ENCODE results near the gene ADAMTS17.

The ADAMTS17 gene

DNA sequence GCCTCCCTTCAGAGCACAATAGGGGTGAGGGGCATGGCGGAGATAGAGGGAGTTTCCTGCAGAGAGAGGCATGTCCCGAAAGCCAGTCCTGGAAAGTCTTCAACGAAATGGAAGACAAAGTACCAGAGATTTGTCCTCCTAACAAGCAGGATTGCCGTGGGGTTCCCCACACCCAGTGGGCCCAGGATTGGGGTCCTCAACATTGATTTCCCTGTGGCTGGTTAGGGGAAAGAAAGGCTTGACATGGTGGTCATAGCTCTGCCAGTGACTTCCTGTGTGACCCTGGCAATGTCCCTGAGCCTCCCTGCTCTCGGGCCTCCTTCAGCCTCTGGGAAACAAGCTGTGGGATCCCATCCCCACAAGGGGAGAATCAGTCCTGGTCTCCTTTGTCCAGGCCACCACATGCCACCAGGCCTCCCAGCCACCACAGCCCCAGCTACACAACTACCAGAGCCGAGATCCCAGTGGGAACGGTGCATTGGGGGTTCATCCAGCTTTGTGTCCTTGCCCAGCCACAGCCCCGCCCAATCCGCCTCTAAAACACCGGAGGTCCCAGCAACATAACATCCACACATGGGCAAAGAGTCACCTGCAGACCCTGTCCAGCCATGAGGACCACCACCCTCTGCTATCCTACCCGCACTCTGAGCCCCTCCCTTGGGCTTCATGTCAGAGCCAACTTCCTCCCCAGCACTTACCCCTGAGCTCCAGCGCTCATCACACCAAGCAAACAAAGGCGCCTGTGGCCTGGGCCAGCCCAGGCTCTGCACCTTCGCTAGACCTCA lies 63.0 kb downstream of the ADAMTS17 start:
- Histone ChIP-seq H3K9ac (ENCODE audit: low read depth, low read length) (no peak overlapping the region), H3K4me1 (ENCODE audit: insufficient read depth, low read length) (no peaks in the 10 kb centered on the region), H3K27me3 (ENCODE audit: insufficient read depth, low read length, poor library complexity) (no peaks in the 10 kb centered on the region), H3K4me3 (ENCODE audit: low read depth in 1 of 2, low read length in 2 of 2) (no peak overlapping the region), H3K4me2 (ENCODE audit: insufficient read depth, low read length) (no peak overlapping the region), H2AFZ (ENCODE audit: low read depth, low read length) (no peak overlapping the region), H4K20me1 (ENCODE audit: insufficient read depth, low read length) (peaks cover 11% of the 10 kb centered on the region; the same call in 1 of the 2 replicates), H3K9me3 (ENCODE audit: insufficient read depth, low read length, severe bottlenecking) (peaks cover 8% of the 10 kb centered on the region), H3K27ac (ENCODE audit: low read length) (peak overlapping the region; percentile 40; the same call in 1 of the 2 replicates), H3K79me2 (ENCODE audit: insufficient read depth, low read length) (peaks cover 80% of the 10 kb centered on the region), H3K36me3 (ENCODE audit: insufficient read depth, low read length) (peaks cover 91% of the 10 kb centered on the region)
- no peak for TF ChIP-seq EZH2 (IDR thresholded peaks at IDR 0.05; ENCODE audit: borderline replicate concordance, low read depth, low read length, severe bottlenecking)
- TF ChIP-seq, protein P1, sequence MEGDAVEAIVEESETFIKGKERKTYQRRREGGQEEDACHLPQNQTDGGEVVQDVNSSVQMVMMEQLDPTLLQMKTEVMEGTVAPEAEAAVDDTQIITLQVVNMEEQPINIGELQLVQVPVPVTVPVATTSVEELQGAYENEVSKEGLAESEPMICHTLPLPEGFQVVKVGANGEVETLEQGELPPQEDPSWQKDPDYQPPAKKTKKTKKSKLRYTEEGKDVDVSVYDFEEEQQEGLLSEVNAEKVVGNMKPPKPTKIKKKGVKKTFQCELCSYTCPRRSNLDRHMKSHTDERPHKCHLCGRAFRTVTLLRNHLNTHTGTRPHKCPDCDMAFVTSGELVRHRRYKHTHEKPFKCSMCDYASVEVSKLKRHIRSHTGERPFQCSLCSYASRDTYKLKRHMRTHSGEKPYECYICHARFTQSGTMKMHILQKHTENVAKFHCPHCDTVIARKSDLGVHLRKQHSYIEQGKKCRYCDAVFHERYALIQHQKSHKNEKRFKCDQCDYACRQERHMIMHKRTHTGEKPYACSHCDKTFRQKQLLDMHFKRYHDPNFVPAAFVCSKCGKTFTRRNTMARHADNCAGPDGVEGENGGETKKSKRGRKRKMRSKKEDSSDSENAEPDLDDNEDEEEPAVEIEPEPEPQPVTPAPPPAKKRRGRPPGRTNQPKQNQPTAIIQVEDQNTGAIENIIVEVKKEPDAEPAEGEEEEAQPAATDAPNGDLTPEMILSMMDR (IDR thresholded peaks at IDR 0.05; ENCODE audit: borderline replicate concordance, extremely low read depth, low read length, poor library complexity, severe bottlenecking): no peak
- ATAC-seq (ENCODE audit: insufficient read depth, low read depth) (no peak), DNase-seq (no peak)

DNA sequence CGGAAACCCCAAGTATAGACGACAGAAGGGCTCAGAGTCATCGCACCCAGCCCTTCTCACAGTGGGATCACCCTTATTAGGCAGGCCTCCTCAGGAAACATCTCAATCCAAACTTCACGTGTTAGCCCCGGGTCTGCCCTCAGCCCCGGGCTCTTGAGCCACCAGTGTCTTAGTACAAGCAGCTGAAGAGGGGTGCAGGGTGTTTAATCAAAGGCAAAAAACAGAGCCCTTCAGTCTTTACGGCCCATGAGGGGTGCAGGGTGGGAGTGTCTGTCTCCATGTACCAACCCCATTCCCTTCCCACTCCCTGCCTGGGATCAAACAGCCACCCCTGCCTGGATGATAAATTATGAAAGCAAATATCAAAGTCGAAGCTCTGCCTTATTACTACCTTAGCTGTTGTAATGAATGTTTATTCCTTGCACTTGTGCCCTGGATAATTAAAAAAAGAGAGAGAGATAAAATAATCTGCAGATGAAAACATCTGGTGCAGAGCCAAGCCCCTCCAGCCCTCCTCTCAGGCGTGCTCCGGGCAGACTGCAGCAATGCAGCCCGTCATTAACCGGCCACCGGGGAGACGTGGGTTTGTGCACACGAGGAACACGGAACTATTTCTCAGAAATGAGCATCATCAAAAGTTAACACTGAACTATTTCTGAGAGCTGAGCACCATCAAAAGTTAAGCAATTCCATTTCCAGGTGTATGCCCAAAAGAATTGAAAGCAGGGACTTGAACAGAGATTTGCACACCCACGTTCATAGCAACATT lies 64.5 kb downstream of the ADAMTS17 start:
- Histone ChIP-seq H3K4me2 (ENCODE audit: insufficient read depth, low read length) (no peak overlapping the region), H4K20me1 (ENCODE audit: insufficient read depth, low read length) (peaks cover 11% of the 10 kb centered on the region; the same call in 1 of the 2 replicates), H3K4me3 (ENCODE audit: low read depth in 1 of 2, low read length in 2 of 2) (no peak overlapping the region), H3K79me2 (ENCODE audit: insufficient read depth, low read length) (peaks cover 71% of the 10 kb centered on the region), H3K9me3 (ENCODE audit: insufficient read depth, low read length, severe bottlenecking) (peaks cover 23% of the 10 kb centered on the region), H3K27ac (ENCODE audit: low read length) (no peak overlapping the region; the same call in 1 of the 2 replicates), H3K4me1 (ENCODE audit: insufficient read depth, low read length) (no peaks in the 10 kb centered on the region), H3K27me3 (ENCODE audit: insufficient read depth, low read length, poor library complexity) (no peaks in the 10 kb centered on the region), H2AFZ (ENCODE audit: low read depth, low read length) (no peak overlapping the region), H3K36me3 (ENCODE audit: insufficient read depth, low read length) (peaks cover 93% of the 10 kb centered on the region), H3K9ac (ENCODE audit: low read depth, low read length) (no peak overlapping the region)
- DNase-seq (no peak), ATAC-seq (ENCODE audit: insufficient read depth, low read depth) (no peak)
- TF ChIP-seq EZH2 (IDR thresholded peaks at IDR 0.05; ENCODE audit: borderline replicate concordance, low read depth, low read length, severe bottlenecking): no peak
- TF ChIP-seq, protein P1 (IDR thresholded peaks at IDR 0.05; ENCODE audit: borderline replicate concordance, extremely low read depth, low read length, poor library complexity, severe bottlenecking): no peak

DNA sequence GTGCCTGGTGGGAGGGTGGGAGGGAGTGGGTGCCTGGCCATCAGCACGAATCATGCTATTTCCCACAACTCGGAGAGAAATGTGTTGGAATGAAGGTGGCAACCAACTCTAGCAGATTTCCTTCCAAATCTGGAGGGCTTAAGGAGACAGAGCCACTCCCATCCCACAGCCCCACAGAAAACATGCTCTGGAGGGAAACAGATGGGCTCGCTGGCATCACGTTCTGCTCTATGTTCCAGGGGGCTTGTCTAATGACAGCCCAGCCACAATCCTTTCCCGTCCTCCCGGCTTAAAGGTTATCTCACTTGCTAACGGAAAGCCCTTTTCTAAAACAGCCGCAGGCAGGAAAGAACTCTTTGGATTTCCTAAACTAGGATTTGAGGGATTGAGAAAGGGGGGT lies 65.3 kb downstream of the ADAMTS17 start:
- no peaks in the 10 kb centered on the region for H3K27me3 ChIP-seq (ENCODE audit: insufficient read depth, low read length, poor library complexity)
- TF ChIP-seq EZH2 (IDR thresholded peaks at IDR 0.05; ENCODE audit: borderline replicate concordance, low read depth, low read length, severe bottlenecking): no peak
- H3K4me1 ChIP-seq (ENCODE audit: insufficient read depth, low read length): no peaks in the 10 kb centered on the region
- no peak overlapping the region for H3K4me3 ChIP-seq (ENCODE audit: low read depth in 1 of 2, low read length in 2 of 2)
- no peak overlapping the region for H2AFZ ChIP-seq (ENCODE audit: low read depth, low read length)
- peaks cover 28% of the 10 kb centered on the region for H3K9me3 ChIP-seq (ENCODE audit: insufficient read depth, low read length, severe bottlenecking)
- H4K20me1 ChIP-seq (ENCODE audit: insufficient read depth, low read length): peaks cover 11% of the 10 kb centered on the region; the same call in 1 of the 2 replicates
- H3K9ac ChIP-seq (ENCODE audit: low read depth, low read length): no peak overlapping the region
- no peak overlapping the region for H3K27ac ChIP-seq (ENCODE audit: low read length)
- ATAC-seq (ENCODE audit: insufficient read depth, low read depth): no peak
- no peak overlapping the region for H3K4me2 ChIP-seq (ENCODE audit: insufficient read depth, low read length)
- peaks cover 92% of the 10 kb centered on the region for H3K36me3 ChIP-seq (ENCODE audit: insufficient read depth, low read length)
- DNase-seq: no peak
- H3K79me2 ChIP-seq (ENCODE audit: insufficient read depth, low read length): peaks cover 69% of the 10 kb centered on the region

DNA sequence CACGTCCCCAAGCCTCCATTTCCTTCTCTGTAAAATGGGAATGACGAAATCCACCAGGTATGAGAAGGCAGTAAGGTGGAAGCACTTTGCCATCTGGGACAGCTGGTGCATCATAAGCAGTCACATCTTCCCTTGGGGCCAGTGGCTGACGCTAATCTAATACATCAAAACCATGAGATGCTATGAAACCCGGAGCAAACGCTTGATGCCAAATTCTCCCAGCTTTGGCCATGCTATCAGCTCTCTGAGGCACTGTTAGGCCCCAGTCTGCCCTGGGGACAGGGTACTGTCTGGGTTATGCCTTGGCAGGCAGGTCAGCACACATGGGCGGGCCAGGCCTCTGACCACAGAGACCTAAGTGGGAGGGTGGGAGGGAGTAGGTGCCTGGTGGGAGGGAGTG lies 66.1 kb downstream of the ADAMTS17 start:
- H3K36me3 ChIP-seq (ENCODE audit: insufficient read depth, low read length): peaks cover 90% of the 10 kb centered on the region
- no peak overlapping the region for H3K4me2 ChIP-seq (ENCODE audit: insufficient read depth, low read length)
- no peaks in the 10 kb centered on the region for H3K4me1 ChIP-seq (ENCODE audit: insufficient read depth, low read length)
- H3K9ac ChIP-seq (ENCODE audit: low read depth, low read length): no peak overlapping the region
- H3K27ac ChIP-seq (ENCODE audit: low read length): no peak overlapping the region
- H3K9me3 ChIP-seq (ENCODE audit: insufficient read depth, low read length, severe bottlenecking): peaks cover 36% of the 10 kb centered on the region
- H3K4me3 ChIP-seq (ENCODE audit: low read depth in 1 of 2, low read length in 2 of 2): no peak overlapping the region
- ATAC-seq (ENCODE audit: insufficient read depth, low read depth) (no peak), DNase-seq (no peak)
- H3K27me3 ChIP-seq (ENCODE audit: insufficient read depth, low read length, poor library complexity): no peaks in the 10 kb centered on the region
- 0 out of 2 replicates have a peak, but pooled peaks cover 8% of the 10 kb centered on the region for H4K20me1 ChIP-seq (ENCODE audit: insufficient read depth, low read length)
- peaks cover 67% of the 10 kb centered on the region for H3K79me2 ChIP-seq (ENCODE audit: insufficient read depth, low read length)
- no peak for TF ChIP-seq EZH2 (IDR thresholded peaks at IDR 0.05; ENCODE audit: borderline replicate concordance, low read depth, low read length, severe bottlenecking)
- TF ChIP-seq, protein P1 (IDR thresholded peaks at IDR 0.05; ENCODE audit: borderline replicate concordance, extremely low read depth, low read length, poor library complexity, severe bottlenecking): no peak
- no peak overlapping the region for H2AFZ ChIP-seq (ENCODE audit: low read depth, low read length)
